Upper lobe of left lung (tissue), 4 donors: Measurements from ENCODE around the gene IRF8.

ENCODE experiments used
- POLR2A ChIP-seq, 4 donors: fragments of 450-650 bp; IDR thresholded peaks; one replicate each; pipeline ENCODE4 v1.5.1; 2016 to 2017; ENCODE audit warnings: antibody characterized with exemption in 4 of 4, mild to moderate bottlenecking in 2 of 4
- POLR2AphosphoS5 ChIP-seq, 2 donors: sonication (generic); formaldehyde crosslinking; IDR thresholded peaks; one replicate each; pipeline ENCODE4 v1.5.1; 2017; ENCODE audit warnings: antibody characterized with exemption in 2 of 2
- TF ChIP-seq, protein P1 (sequence below), 6 experiments: fragments of 450-650 bp in 4 of 6; fragments of 200-600 bp in 2 of 6; sonication (generic) in 2 of 6; IDR thresholded peaks; one replicate each; pipeline ENCODE4 v1.5.1; 2016 to 2019; ENCODE audit warnings: antibody characterized with exemption in 6 of 6

- TF ChIP-seq POLR2A (IDR thresholded peaks at IDR 0.05): peak in 1 of 4 donors; percentile 25
- TF ChIP-seq, protein P1, sequence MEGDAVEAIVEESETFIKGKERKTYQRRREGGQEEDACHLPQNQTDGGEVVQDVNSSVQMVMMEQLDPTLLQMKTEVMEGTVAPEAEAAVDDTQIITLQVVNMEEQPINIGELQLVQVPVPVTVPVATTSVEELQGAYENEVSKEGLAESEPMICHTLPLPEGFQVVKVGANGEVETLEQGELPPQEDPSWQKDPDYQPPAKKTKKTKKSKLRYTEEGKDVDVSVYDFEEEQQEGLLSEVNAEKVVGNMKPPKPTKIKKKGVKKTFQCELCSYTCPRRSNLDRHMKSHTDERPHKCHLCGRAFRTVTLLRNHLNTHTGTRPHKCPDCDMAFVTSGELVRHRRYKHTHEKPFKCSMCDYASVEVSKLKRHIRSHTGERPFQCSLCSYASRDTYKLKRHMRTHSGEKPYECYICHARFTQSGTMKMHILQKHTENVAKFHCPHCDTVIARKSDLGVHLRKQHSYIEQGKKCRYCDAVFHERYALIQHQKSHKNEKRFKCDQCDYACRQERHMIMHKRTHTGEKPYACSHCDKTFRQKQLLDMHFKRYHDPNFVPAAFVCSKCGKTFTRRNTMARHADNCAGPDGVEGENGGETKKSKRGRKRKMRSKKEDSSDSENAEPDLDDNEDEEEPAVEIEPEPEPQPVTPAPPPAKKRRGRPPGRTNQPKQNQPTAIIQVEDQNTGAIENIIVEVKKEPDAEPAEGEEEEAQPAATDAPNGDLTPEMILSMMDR (IDR thresholded peaks at IDR 0.05): no peak
- peak in 1 of 2 donors; percentile 72 for TF ChIP-seq POLR2AphosphoS5 (IDR thresholded peaks at IDR 0.05)
Measured at GRCh38 chr16:85905110-85906095, 6.4 kb downstream of the IRF8 start.
